Stimulated activated CD8-positive, alpha-beta memory T cell treated with anti-CD3 and anti-CD28 coated beads, Interleukin-4, amount 100 ng/mL, for 1 hour (primary cell): ENCODE results near the gene LMO7.

Experiments used
- DNase-seq, 2 donors: peaks; one replicate each; pipeline ENCODE4 v3.0.0-alpha.2; 2020; ENCODE audit warnings: low read depth in 2 of 2, low spot score in 1 of 2

Gene LMO7

GRCh38 chr13:75838366-75839005, 202.4 kb downstream of the LMO7 start:
- DNase-seq: no peak

- DNase-seq: no peak
Measured at GRCh38 chr13:75839406-75839805, 203.3 kb downstream of the LMO7 start.

- no peak for DNase-seq
Measured at GRCh38 chr13:75841905-75842304, 205.8 kb downstream of the LMO7 start.

- no peak for DNase-seq
Measured at GRCh38 chr13:75843074-75843473, 206.9 kb downstream of the LMO7 start.

GRCh38 chr13:75843991-75844390, 207.9 kb downstream of the LMO7 start:
- no peak for DNase-seq

- no peak for DNase-seq
Measured at GRCh38 chr13:75847588-75847987, 211.5 kb downstream of the LMO7 start.

GRCh38 chr13:75850916-75851315, 214.8 kb downstream of the LMO7 start:
- no peak for DNase-seq

GRCh38 chr13:75855216-75855615, 219.1 kb downstream of the LMO7 start:
- DNase-seq: no peak

GRCh38 chr13:75855847-75856246, 219.7 kb downstream of the LMO7 start:
- no peak for DNase-seq

- no peak for DNase-seq
Measured at GRCh38 chr13:75857291-75857690, 221.2 kb downstream of the LMO7 start.

GRCh38 chr13:75860935-75861334, 224.8 kb downstream of the LMO7 start:
- no peak for DNase-seq

GRCh38 chr13:75861786-75862185, 225.7 kb downstream of the LMO7 start:
- no peak for DNase-seq

- DNase-seq: no peak
Measured at GRCh38 chr13:75864718-75865117, 228.6 kb downstream of the LMO7 start.

- DNase-seq: no peak
Measured at GRCh38 chr13:75867379-75868117, 231.4 kb downstream of the LMO7 start.

- DNase-seq: no peak
Measured at GRCh38 chr13:75869981-75870380, 233.9 kb downstream of the LMO7 start.

GRCh38 chr13:75870397-75870903, 234.3 kb downstream of the LMO7 start:
- no peak for DNase-seq

- no peak for DNase-seq
Measured at GRCh38 chr13:75871059-75871458, 234.9 kb downstream of the LMO7 start.

- no peak for DNase-seq
Measured at GRCh38 chr13:75872980-75873379, 236.8 kb downstream of the LMO7 start.

- no peak for DNase-seq
Measured at GRCh38 chr13:75873494-75873893, 237.4 kb downstream of the LMO7 start.

- no peak for DNase-seq
Measured at GRCh38 chr13:75875450-75875849, 239.3 kb downstream of the LMO7 start.

- peak; percentile 3 to 18 for DNase-seq
Measured at GRCh38 chr13:75876142-75877050, 240.3 kb downstream of the LMO7 start.

GRCh38 chr13:75877071-75877470, 240.9 kb downstream of the LMO7 start:
- no peak for DNase-seq
